Testis (tissue), 2 donors: Measurements from ENCODE around the gene TMEM63C.

Source experiments
- POLR2A ChIP-seq: fragments of 450-650 bp; IDR thresholded peaks from one replicate; pipeline ENCODE4 v1.6.1; 2017; ENCODE audit warnings: antibody characterized with exemption, mild to moderate bottlenecking, moderate library complexity
- TF ChIP-seq, protein P1 (sequence below), 3 experiments: fragments of 450-650 bp in 2 of 3; fragments of 200-600 bp in 1 of 3; sonication (generic) in 1 of 3; IDR thresholded peaks; one replicate each; pipeline ENCODE4 v1.5.1; 2016 to 2019; ENCODE audit warnings: antibody characterized with exemption in 3 of 3, mild to moderate bottlenecking in 2 of 3, moderate library complexity in 1 of 3

DNA sequence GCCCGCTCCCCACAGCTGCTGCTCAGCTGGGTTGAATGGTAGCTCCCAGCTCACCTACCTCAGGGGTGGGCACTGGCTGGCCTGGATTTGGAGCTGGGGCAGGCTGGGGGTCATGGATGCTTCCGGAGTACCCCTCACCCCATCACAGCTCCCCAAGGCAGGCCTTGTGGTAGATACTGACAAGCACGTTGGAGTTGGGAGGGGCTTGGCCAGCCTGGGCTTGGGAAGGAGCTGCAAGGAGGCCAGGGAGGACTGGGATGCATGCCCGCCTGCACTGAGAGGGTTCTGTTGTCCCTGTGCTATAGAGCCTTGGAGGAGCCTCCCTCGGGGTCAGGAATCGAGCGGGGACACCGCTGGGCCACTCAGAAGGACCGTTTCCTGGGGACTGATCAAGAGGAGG is 14.2 kb downstream of the TMEM63C start:
- TF ChIP-seq POLR2A = no peak
- TF ChIP-seq, protein P1, sequence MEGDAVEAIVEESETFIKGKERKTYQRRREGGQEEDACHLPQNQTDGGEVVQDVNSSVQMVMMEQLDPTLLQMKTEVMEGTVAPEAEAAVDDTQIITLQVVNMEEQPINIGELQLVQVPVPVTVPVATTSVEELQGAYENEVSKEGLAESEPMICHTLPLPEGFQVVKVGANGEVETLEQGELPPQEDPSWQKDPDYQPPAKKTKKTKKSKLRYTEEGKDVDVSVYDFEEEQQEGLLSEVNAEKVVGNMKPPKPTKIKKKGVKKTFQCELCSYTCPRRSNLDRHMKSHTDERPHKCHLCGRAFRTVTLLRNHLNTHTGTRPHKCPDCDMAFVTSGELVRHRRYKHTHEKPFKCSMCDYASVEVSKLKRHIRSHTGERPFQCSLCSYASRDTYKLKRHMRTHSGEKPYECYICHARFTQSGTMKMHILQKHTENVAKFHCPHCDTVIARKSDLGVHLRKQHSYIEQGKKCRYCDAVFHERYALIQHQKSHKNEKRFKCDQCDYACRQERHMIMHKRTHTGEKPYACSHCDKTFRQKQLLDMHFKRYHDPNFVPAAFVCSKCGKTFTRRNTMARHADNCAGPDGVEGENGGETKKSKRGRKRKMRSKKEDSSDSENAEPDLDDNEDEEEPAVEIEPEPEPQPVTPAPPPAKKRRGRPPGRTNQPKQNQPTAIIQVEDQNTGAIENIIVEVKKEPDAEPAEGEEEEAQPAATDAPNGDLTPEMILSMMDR (IDR thresholded peaks at IDR 0.05) = no peak
